Calu3 (cell line): ENCODE data around the gene RAI14. TPM values are rescaled to one million over a fixed set of nuclear protein-coding genes. Genes with fewer than 3 reads are reported as not detected.

Experiments
- BruUV-seq: library from RNA; stranded (reverse); fragments of 400-500 nt; replicated peaks from 2 replicates; lab custom pipeline; 2021; lab: Mats Ljungman, UMichigan
- CTCF ChIA-PET: fragments of 300-600 bp; sonication (Branson Sonifier 250); formaldehyde crosslinking; loops from one replicate; lab custom pipeline; 2022; ENCODE audit warnings: antibody characterized with exemption; lab: Charles Lee
- DNase-seq: peaks from one replicate; pipeline ENCODE4 v3.0.0; 2022
- H3K27ac Mint-ChIP-seq: one replicate; pipeline ENCODE4 v1.8.0; 2022; ENCODE audit warnings: mixed read lengths; ENCODE audit not compliant: unreplicated experiment
- H3K27me3 Mint-ChIP-seq: one replicate; pipeline ENCODE4 v1.8.0; 2022; ENCODE audit warnings: mixed read lengths; ENCODE audit not compliant: unreplicated experiment
- H3K36me3 Mint-ChIP-seq: one replicate; pipeline ENCODE4 v1.8.0; 2022; ENCODE audit warnings: mild to moderate bottlenecking, moderate library complexity, mixed read lengths; ENCODE audit not compliant: insufficient read depth, unreplicated experiment
- H3K4me1 Mint-ChIP-seq: one replicate; pipeline ENCODE4 v1.8.0; 2022; ENCODE audit warnings: mild to moderate bottlenecking, low read depth, mixed read lengths; ENCODE audit not compliant: unreplicated experiment
- H3K4me3 Mint-ChIP-seq: one replicate; pipeline ENCODE4 v1.8.0; 2022; ENCODE audit warnings: mild to moderate bottlenecking, low read depth, moderate library complexity, mixed read lengths; ENCODE audit not compliant: unreplicated experiment
- H3K9me3 Mint-ChIP-seq: one replicate; pipeline ENCODE4 v1.8.0; 2022; ENCODE audit warnings: low read depth, mixed read lengths; ENCODE audit not compliant: unreplicated experiment
- intact Hi-C: fragments of 100-400 bp; cut with micrococcal nuclease; formaldehyde crosslinking; loops from one replicate; pipeline ENCODE4 v1.10.0; 2022; ENCODE audit not compliant: unreplicated experiment
- total RNA-seq: library from RNA; stranded (reverse); gene quantifications from 2 replicates; pipeline ENCODE4 v1.2.3, GENCODE V29; 2022
- TF ChIP-seq, protein P1 (sequence below): fragments of 200-600 bp; IDR thresholded peaks from one replicate; pipeline ENCODE4 v1.8.0; 2022; ENCODE audit warnings: antibody characterized with exemption; ENCODE audit not compliant: unreplicated experiment

Gene RAI14
- total RNA-seq, 1 experiment from 2014 or later: 84.3 TPM

DNA sequence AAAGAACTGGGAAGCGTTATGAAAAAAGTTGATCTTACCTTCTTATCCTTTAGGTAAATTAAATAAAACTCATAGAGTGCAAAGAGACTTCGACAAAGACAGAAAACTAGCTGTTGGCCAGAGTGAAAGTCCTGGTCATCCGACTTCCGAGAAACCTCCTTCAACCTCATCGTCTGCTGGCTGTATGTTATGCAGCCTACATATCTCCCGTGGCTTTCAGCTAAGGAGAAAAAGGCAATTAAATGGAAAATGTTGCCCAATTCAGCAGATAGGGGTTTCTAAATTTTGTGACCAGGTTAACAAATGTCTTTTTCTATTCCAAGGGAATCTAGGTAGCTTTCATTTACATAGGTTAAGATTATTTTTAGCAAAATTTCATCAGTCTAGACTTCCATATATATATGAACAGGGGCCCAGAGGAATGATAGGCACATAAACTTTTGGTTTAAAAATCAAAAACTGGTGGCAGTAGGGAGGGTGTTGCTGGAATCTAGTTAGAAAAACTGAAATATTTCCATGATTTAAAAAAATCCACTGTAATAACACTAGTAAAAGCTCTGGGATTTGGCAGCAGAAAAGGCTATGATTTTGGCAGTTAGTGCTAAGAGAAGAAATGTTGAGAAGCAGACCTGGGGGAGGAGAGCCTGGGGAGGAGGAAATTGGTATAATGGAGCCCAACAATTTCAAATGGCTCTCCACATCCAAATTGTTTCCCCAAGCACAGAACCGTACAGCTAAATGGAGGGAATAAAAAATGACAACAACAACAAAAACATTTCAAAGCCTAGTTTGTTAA, 32.1 kb downstream of the RAI14 start:
- peak overlapping the region; percentile 39 for H3K27ac Mint-ChIP-seq
- peaks cover 25% of the 10 kb centered on the region for H3K36me3 Mint-ChIP-seq
- no peaks in the 10 kb centered on the region for H3K27me3 Mint-ChIP-seq
- CTCF ChIA-PET: interaction anchor here (1.3 to 1.7 kb wide), 2 partner anchors 9 to 202 kb away, joined by 4 to 5 read pairs; no protein-coding TSS in a partner anchor
- no TSS peak for BruUV-seq
- no peaks in the 10 kb centered on the region for H3K9me3 Mint-ChIP-seq
- intact Hi-C loops: loop anchor here (5.0 to 10.0 kb wide), 3 partner anchors 91 to 207 kb away; no protein-coding TSS in a partner anchor
- no peak for DNase-seq
- TF ChIP-seq, protein P1, sequence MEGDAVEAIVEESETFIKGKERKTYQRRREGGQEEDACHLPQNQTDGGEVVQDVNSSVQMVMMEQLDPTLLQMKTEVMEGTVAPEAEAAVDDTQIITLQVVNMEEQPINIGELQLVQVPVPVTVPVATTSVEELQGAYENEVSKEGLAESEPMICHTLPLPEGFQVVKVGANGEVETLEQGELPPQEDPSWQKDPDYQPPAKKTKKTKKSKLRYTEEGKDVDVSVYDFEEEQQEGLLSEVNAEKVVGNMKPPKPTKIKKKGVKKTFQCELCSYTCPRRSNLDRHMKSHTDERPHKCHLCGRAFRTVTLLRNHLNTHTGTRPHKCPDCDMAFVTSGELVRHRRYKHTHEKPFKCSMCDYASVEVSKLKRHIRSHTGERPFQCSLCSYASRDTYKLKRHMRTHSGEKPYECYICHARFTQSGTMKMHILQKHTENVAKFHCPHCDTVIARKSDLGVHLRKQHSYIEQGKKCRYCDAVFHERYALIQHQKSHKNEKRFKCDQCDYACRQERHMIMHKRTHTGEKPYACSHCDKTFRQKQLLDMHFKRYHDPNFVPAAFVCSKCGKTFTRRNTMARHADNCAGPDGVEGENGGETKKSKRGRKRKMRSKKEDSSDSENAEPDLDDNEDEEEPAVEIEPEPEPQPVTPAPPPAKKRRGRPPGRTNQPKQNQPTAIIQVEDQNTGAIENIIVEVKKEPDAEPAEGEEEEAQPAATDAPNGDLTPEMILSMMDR: no peak
- no peak overlapping the region for H3K4me3 Mint-ChIP-seq
- peaks cover 60% of the 10 kb centered on the region for H3K4me1 Mint-ChIP-seq

DNA sequence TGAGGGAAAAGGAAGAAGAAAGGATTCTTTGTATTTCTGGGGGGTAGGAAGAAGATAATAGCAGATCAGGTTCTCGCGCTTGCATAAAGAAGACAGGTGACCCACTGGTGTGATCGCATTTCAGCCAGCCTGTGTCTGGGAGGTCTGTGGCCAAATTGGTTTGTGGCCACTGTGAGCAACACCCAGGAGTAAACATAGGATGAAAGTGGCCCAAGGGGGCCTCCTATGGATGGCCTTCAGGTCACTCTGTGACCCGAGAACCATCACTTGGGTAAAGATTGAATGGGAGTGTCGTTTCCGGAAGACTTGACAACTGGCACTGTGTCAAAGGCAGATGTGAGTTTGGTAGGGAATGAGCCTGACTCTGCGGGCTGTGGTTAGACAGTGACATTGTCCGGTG, 34.2 kb downstream of the RAI14 start:
- Mint-ChIP-seq H3K27me3 (no peaks in the 10 kb centered on the region), H3K36me3 (peaks cover 15% of the 10 kb centered on the region), H3K27ac (no peak overlapping the region), H3K4me1 (peaks cover 57% of the 10 kb centered on the region), H3K9me3 (no peaks in the 10 kb centered on the region), H3K4me3 (no peak overlapping the region)
- TF ChIP-seq, protein P1: no peak
- CTCF ChIA-PET: no interaction called here
- intact Hi-C loops: no loop called here
- DNase-seq: no peak
- BruUV-seq: no TSS peak

DNA sequence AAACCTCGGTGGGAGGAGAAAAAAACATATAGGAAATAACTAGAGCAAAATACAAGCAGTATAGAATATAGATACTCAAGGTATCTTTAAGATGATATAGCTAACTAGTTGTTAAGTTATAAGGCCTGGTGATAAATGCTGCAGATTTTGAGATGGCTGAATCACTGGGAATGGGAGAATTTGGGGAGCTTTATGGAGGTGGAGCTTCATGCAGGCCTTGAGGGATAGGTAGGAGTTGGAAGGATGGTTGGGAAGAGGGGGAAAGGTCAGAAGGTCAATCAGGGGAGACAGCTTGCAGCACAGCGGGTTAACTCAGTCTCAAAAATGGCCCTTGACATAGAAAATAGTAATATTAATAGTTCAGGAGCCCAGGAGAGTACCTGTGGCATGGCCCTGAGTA, 34.8 kb downstream of the RAI14 start:
- Mint-ChIP-seq H3K27ac (no peak overlapping the region), H3K4me3 (no peak overlapping the region), H3K27me3 (no peaks in the 10 kb centered on the region), H3K36me3 (peaks cover 15% of the 10 kb centered on the region), H3K4me1 (peaks cover 51% of the 10 kb centered on the region), H3K9me3 (no peaks in the 10 kb centered on the region)
- TF ChIP-seq, protein P1: no peak
- no peak for DNase-seq
- CTCF ChIA-PET: no interaction called here
- intact Hi-C loops: no loop called here
- no TSS peak for BruUV-seq

DNA sequence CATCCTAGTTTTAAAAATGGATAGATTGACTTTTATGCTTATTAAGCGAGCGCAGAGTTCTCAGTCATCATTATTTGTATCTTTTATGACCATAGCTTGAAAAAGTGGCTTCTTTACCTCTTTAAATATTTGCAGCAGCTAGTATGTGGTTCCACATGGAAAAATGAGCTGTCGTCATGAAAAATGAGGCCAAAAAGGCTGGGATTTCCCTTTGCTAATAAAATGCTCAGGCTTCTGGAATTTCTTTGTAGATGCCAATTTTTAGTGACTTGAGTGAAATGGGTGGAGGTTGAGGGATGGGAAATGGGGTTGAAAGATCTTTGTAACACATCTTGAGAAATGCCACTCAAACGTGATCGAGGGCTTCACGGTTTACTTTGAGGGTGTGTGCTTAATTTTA, 35.2 kb downstream of the RAI14 start:
- H3K4me3 Mint-ChIP-seq: no peak overlapping the region
- no TSS peak for BruUV-seq

More for the DNA sequence above, 35.2 kb downstream of the RAI14 start:
- Mint-ChIP-seq H3K36me3 (peaks cover 15% of the 10 kb centered on the region), H3K9me3 (no peaks in the 10 kb centered on the region), H3K4me1 (peaks cover 47% of the 10 kb centered on the region), H3K27ac (no peak overlapping the region), H3K27me3 (no peaks in the 10 kb centered on the region)
- intact Hi-C loops: no loop called here
- no peak for DNase-seq
- CTCF ChIA-PET: no interaction called here
- TF ChIP-seq, protein P1: no peak
